GM19023 (cell line): ENCODE data around the gene KRTAP9-4.
"Not testable (repeated sequence)": the region's sequence is repeated elsewhere in the genome, so short reads cannot be mapped to it uniquely, and the experiment has no call there.

Source experiments
- ATAC-seq: cut with Tn5 transposase; IDR thresholded peaks from one replicate; pipeline ENCODE4 v1.9.1; 2021; ENCODE audit warnings: mild to moderate bottlenecking, moderate library complexity; ENCODE audit not compliant: unreplicated experiment

KRTAP9-4 gene

GRCh38 chr17:41264599-41264998 lies 15.1 kb downstream of the KRTAP9-4 start:
- ATAC-seq: no peak

GRCh38 chr17:41265078-41265477 lies 15.6 kb downstream of the KRTAP9-4 start, which contains the start of gene KRTAP9-6:
KRTAP9-6 (plus strand) TSS chr17:41265378; CDS start chr17:41265378, 0 bp downstream.
- ATAC-seq: no peak

- ATAC-seq: no peak
These were observed 18.2 kb downstream of the KRTAP9-4 start for GRCh38 chr17:41267711-41268110.

- not testable (repeated sequence) for ATAC-seq
These were observed 21.8 kb downstream of the KRTAP9-4 start for GRCh38 chr17:41271323-41271722.

- ATAC-seq: no peak
These were observed 22.4 kb downstream of the KRTAP9-4 start for GRCh38 chr17:41271858-41272257.

- ATAC-seq: not testable (repeated sequence)
These were observed 26.2 kb downstream of the KRTAP9-4 start, which contains the start of gene KRTAP9-7 for GRCh38 chr17:41275648-41276190. KRTAP9-7 (plus strand) TSS chr17:41275698; CDS start chr17:41275698, 0 bp downstream.

DNA sequence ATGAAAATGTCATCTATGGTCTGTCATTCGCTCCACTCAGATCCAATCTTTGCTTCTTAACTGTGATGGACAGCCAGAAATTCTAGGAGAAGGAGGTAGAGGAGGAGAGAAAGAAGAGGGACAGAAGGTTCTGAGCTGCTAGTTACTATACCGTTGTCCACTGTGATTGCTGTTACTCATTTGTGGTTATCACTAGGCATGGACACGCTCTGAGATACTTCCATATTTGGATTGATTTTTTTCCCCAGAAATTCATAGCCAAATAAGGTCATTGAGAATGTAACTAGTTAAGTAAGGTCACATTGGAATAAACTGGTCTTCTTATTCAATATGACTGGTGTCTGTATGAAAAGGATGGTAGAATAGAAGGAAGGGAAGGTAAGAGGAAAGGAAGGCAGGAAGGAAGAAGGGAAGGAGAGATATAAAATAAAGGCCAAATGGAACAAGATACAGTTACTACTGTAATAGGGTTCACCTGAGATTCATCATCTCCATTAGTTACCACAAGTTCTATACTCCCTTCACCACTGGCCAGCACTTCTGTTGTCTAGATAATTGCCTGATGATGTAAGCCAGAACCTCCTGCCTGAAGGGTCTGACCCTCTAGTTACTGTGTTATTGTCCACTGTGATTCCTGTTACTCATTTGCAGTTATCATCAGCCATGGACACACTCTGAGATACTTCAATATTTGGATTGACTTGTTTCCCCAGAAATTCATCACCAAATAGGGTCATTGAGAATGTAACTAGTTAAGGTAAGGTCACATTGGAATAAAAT lies 28.9 kb downstream of the KRTAP9-4 start:
- ATAC-seq: no peak

- no peak for ATAC-seq
These were observed 34.6 kb downstream of the KRTAP9-4 start for GRCh38 chr17:41284043-41284442.

- no peak for ATAC-seq
These were observed 35.1 kb downstream of the KRTAP9-4 start for GRCh38 chr17:41284546-41284945.

DNA sequence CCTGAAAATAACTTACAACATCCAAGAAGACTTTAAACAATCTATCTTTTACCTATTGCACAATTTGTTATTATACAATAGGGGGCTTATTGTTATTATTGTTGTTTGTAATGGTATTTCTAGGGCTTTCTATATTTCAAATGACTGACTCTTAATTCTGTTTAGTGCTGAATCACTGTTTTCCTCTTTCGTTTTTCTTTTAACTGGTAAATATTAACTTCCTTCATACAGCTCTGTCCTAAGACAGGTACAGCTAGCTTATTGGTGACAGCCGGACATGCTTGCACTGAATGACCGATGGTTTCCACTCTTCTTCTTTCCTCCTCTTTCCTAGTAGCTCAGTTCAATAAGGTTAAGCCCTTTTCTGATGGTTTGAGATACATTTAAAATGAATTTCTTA lies 37.6 kb downstream of the KRTAP9-4 start:
- ATAC-seq: no peak

- no peak for ATAC-seq
These were observed 44.5 kb downstream of the KRTAP9-4 start for GRCh38 chr17:41294016-41294415.

- ATAC-seq: no peak
These were observed 47.4 kb downstream of the KRTAP9-4 start for GRCh38 chr17:41296846-41297245.

GRCh38 chr17:41298458-41299135 lies 49.1 kb downstream of the KRTAP9-4 start:
- no peak for ATAC-seq
